ENCODE data around the gene KAT6B.

KAT6B gene

DNA sequence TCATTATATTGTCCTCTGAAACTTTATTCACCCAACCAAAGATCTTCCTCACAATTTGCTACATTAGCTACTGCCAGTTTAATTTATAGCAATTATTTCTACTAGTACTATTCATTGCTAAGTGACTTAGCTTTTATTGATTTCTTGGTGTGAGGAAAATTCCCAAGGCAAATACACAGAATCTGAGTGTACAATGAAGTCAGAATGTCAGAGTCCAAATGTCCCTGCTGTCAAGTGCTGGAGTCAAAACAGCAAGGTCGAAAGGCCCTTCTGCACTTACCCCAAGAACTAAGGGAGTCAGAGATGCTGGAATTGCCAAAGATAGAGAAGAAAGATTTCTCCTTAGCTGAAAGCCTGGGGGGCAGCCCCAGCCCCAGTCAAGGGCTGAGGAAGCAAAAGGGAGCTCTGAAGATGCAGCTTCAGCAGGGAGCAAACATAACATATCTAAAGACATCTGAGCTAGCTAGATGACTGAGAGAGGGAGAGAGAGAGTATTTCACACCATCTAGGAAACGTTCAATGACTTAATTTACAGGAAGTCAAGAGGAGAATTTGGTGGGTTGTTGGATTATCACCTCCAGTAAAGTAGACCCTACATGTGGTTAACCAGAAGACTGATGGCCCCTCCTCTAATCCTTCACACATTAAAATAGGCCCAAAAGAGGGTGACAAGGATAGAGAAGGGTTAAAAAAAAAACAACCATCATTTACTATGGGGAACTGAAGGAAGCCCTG lies 248.5 kb downstream of the KAT6B start:
- no peak for DNase-seq

DNA sequence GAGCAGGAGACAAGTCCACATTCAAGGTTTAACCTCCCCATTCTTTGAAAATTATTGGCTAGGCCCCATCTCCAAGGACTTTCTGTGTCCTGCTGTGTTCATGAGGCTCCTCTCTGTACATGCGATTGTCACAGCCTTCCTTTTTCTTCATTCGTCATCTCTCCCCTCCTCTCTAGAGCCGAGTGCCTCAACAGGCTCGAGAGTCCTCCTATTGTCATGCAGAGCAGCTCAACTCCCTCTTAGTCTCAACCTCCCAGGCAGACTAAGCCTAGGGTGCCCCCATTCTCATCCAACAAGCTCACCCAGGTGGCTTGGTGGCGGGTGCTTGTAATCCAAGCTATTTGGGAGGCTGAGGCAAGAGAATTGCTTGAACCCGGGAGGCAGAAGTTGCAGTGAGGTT lies 249.9 kb downstream of the KAT6B start:
- no peak for DNase-seq

DNA sequence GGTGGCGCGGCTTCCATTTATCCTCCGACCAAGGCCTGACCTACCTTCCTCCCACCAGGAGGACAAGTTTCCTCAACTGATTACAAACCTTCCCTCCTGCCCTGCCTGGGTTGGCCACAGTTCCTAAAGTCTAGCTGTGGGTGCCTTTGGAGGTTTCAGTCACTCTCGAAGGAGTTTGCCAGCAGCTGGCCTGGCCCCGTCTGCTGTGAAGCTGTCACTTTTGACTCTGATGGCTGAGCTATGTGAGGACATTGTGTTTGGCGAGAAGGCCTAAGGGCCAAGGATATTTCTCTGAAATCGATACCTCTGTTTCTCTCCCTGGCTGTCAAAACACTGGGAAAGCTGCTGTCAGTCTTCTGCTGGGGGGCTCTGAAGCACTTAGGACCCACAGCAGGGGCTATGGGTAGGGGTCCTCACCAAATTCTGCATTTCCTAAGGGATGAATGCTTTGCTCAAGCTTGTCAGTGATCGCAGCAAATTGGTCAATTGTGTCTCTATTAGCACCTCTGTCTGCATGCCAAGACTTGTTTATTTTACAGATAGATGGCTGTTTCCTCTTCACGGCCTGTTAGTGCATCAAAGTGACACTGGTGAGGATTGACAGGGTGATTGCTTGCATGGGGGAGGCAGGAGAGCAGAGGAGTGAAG lies 253.2 kb downstream of the KAT6B start:
- DNase-seq = no peak

DNA sequence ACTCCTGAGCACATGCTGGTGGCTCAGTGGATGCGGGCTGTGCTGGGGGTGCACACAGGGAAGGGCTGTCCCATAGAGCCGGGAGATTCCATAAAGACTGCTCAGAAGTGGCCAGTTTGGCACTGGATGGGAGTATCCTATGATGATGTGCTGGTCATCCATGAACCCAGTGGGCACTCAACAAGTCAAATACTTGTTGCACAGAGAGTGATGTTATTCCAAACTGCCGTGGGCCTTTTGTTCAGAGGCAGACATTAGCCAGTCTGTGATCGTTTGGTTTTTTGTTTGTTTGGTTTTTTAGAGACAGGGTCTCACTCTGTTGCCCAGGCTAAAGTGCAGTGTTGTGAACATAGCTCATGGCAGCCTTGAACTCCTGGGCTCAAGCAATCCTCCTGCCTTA lies 254.2 kb downstream of the KAT6B start:
- no peak for DNase-seq

DNA sequence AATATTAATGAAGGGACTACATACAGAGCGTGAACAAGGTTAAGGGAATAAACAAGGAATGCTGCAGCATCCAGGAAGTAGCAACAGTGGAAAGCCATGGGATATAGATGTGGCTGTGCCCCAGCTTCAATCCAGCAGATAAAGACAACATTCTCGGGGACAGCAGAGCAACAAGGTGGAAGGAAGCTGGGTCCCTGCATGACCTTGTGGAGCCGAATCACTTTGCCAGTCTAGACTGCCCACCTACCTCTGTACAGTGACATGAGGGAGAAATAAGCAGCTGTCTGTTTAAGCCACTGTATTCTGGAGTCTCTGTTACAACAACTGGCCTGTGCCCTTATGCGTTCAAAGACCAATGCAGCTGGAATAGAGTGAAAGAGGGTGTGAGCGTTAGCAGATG lies 255.0 kb downstream of the KAT6B start:
- DNase-seq = no peak
